Measurements from ENCODE around the gene ERF.
A peak's percentile ranks its signal among the peaks of the same experiment; 100 is the strongest.

ERF gene

GRCh38 chr19:42239544-42240220 is 15.2 kb downstream of the ERF start:
- TF ChIP-seq CTCF (IDR thresholded peaks at IDR 0.05), result no peak
- Histone ChIP-seq H3K9me3 (no peaks in the 10 kb centered on the region), H3K36me3 (peaks cover 40% of the 10 kb centered on the region), H3K27me3 (no peaks in the 10 kb centered on the region), H3K4me1 (ENCODE audit: control insufficient read depth in 1 of 2, insufficient read depth in 1 of 2, low read depth in 1 of 2, low read length in 1 of 2) (peaks cover 40 to 43% of the 10 kb centered on the region in 2 experiments), H3K4me3 (ENCODE audit: low read depth in 1 of 2, low read length in 1 of 2) (no peak overlapping the region), H3K27ac (peak overlapping the region; percentile 30)

- Histone ChIP-seq H3K4me1 (ENCODE audit: control insufficient read depth in 1 of 2, insufficient read depth in 1 of 2, low read depth in 1 of 2, low read length in 1 of 2) (peaks cover 4 to 6% of the 10 kb centered on the region in 2 experiments), H3K27me3 (no peaks in the 10 kb centered on the region), H3K36me3 (peaks cover 85% of the 10 kb centered on the region), H3K4me3 (ENCODE audit: low read depth in 1 of 2, low read length in 1 of 2) (no peak overlapping the region), H3K9me3 (no peaks in the 10 kb centered on the region), H3K27ac (no peak overlapping the region)
- TF ChIP-seq CTCF (IDR thresholded peaks at IDR 0.05), result no peak
Measured at GRCh38 chr19:42235181-42235580, 19.7 kb downstream of the ERF start.

DNA sequence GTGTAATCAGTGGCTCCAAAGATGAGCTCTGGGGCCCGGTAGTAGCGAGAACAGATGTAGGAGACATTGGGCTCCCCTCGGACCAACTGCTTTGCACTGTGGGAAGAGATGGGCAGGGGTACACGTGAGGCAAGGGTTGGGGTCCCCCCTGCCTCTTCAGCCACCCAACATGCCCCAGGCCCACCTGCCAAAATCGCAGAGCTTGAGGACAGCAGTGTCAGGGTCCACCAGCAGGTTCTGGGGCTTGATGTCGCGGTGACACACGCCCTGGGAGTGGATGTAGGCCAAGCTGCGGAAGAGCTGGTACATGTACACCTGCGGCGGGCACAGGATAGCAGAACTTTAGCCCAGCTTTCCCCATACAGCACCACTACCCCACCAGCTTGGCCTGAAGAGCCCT is 20.6 kb downstream of the ERF start:
- no peak overlapping the region for H3K4me3 ChIP-seq (ENCODE audit: low read depth in 1 of 2, low read length in 1 of 2)
- no peaks in the 10 kb centered on the region for H3K4me1 ChIP-seq (ENCODE audit: control insufficient read depth in 1 of 2, insufficient read depth in 1 of 2, low read depth in 1 of 2, low read length in 1 of 2)
- TF ChIP-seq CTCF (IDR thresholded peaks at IDR 0.05), result no peak
- H3K36me3 ChIP-seq, result peaks cover 89% of the 10 kb centered on the region
- no peaks in the 10 kb centered on the region for H3K27me3 ChIP-seq
- no peak overlapping the region for H3K27ac ChIP-seq
- H3K9me3 ChIP-seq, result no peaks in the 10 kb centered on the region

GRCh38 chr19:42233678-42234292 is 21.1 kb downstream of the ERF start:
- Histone ChIP-seq H3K27me3 (no peaks in the 10 kb centered on the region), H3K27ac (no peak overlapping the region), H3K9me3 (no peaks in the 10 kb centered on the region), H3K4me1 (ENCODE audit: control insufficient read depth in 1 of 2, insufficient read depth in 1 of 2, low read depth in 1 of 2, low read length in 1 of 2) (no peaks in the 10 kb centered on the region), H3K36me3 (peaks cover 92% of the 10 kb centered on the region), H3K4me3 (ENCODE audit: low read depth in 1 of 2, low read length in 1 of 2) (no peak overlapping the region)
- TF ChIP-seq CTCF (IDR thresholded peaks at IDR 0.05), result no peak

GRCh38 chr19:42233106-42233505 is 21.8 kb downstream of the ERF start:
- TF ChIP-seq CTCF (IDR thresholded peaks at IDR 0.05), result no peak
- Histone ChIP-seq H3K4me1 (ENCODE audit: control insufficient read depth in 1 of 2, insufficient read depth in 1 of 2, low read depth in 1 of 2, low read length in 1 of 2) (no peaks in the 10 kb centered on the region), H3K9me3 (no peaks in the 10 kb centered on the region), H3K4me3 (ENCODE audit: low read depth in 1 of 2, low read length in 1 of 2) (no peak overlapping the region), H3K27ac (no peak overlapping the region), H3K27me3 (no peaks in the 10 kb centered on the region), H3K36me3 (peaks cover 89% of the 10 kb centered on the region)

Data from neutrophil (primary cell).